KOPT-K1 (cell line): ENCODE measurements around the gene CSPG4.
"Not testable (repeated sequence)": the region's sequence is repeated elsewhere in the genome, so short reads cannot be mapped to it uniquely, and the experiment has no call there.

Experiments used
- H3K27ac ChIP-seq: fragments of 200-600 bp; sonication (generic); 2 replicates; pipeline ENCODE4 v1.5.1; 2016; ENCODE audit warnings: antibody characterized with exemption, mild to moderate bottlenecking, low read depth, low read length; ENCODE audit not compliant: poor library complexity, severe bottlenecking
- H3K36me3 ChIP-seq: fragments of 200-600 bp; sonication (generic); 2 replicates; pipeline ENCODE4 v1.5.1; 2017; ENCODE audit warnings: antibody characterized with exemption, mild to moderate bottlenecking, low read length, moderate library complexity; ENCODE audit not compliant: insufficient read depth
- H3K9me3 ChIP-seq: fragments of 200-600 bp; sonication (generic); 2 replicates; pipeline ENCODE4 v1.5.1; 2017; ENCODE audit warnings: antibody characterized with exemption, low read length, mild to moderate bottlenecking; ENCODE audit not compliant: insufficient read depth, poor library complexity, severe bottlenecking

Gene CSPG4

GRCh38 chr15:75721923-75722870 is 9.5 kb upstream of the CSPG4 start:
- no peaks in the 10 kb centered on the region for H3K9me3 ChIP-seq
- H3K36me3 ChIP-seq = no peaks in the 10 kb centered on the region
- no peak overlapping the region for H3K27ac ChIP-seq

- no peaks in the 10 kb centered on the region for H3K36me3 ChIP-seq
- H3K27ac ChIP-seq = no peak overlapping the region
- no peaks in the 10 kb centered on the region for H3K9me3 ChIP-seq
Observed at GRCh38 chr15:75721480-75721922, 8.9 kb upstream of the CSPG4 start.

- H3K36me3 ChIP-seq = no peaks in the 10 kb centered on the region
- no peaks in the 10 kb centered on the region for H3K9me3 ChIP-seq
- H3K27ac ChIP-seq = no peak overlapping the region
Observed at GRCh38 chr15:75720787-75721479, 8.3 kb upstream of the CSPG4 start.

GRCh38 chr15:75720297-75720696 is 7.6 kb upstream of the CSPG4 start:
- H3K27ac ChIP-seq = no peak overlapping the region
- no peaks in the 10 kb centered on the region for H3K9me3 ChIP-seq
- no peaks in the 10 kb centered on the region for H3K36me3 ChIP-seq

- no peaks in the 10 kb centered on the region for H3K36me3 ChIP-seq
- H3K9me3 ChIP-seq = no peaks in the 10 kb centered on the region
- H3K27ac ChIP-seq = no peak overlapping the region
Observed at GRCh38 chr15:75718328-75718727, 5.7 kb upstream of the CSPG4 start.

- H3K36me3 ChIP-seq, H3K9me3 ChIP-seq, H3K27ac ChIP-seq: not testable (repeated sequence)
Observed at GRCh38 chr15:75717001-75717400, 4.4 kb upstream of the CSPG4 start.

- H3K27ac ChIP-seq, H3K36me3 ChIP-seq, H3K9me3 ChIP-seq: not testable (repeated sequence)
Observed at GRCh38 chr15:75716249-75716950, 3.8 kb upstream of the CSPG4 start.

- not testable (repeated sequence) for H3K36me3 ChIP-seq, H3K27ac ChIP-seq, H3K9me3 ChIP-seq
Observed at GRCh38 chr15:75715312-75715832, 2.7 kb upstream of the CSPG4 start.

GRCh38 chr15:75714195-75714594 is 1.5 kb upstream of the CSPG4 start:
- no peaks in the 10 kb centered on the region for H3K9me3 ChIP-seq
- H3K36me3 ChIP-seq = no peaks in the 10 kb centered on the region
- H3K27ac ChIP-seq = no peak overlapping the region

- no peak overlapping the region for H3K27ac ChIP-seq
- H3K36me3 ChIP-seq = no peaks in the 10 kb centered on the region
- no peaks in the 10 kb centered on the region for H3K9me3 ChIP-seq
Observed at GRCh38 chr15:75713338-75713895, 769 bp upstream of the CSPG4 start.

GRCh38 chr15:75711495-75711894 is 1.2 kb downstream of the CSPG4 start:
- H3K27ac ChIP-seq, H3K36me3 ChIP-seq, H3K9me3 ChIP-seq: not testable (repeated sequence)

GRCh38 chr15:75710874-75711273 is 1.8 kb downstream of the CSPG4 start:
- not testable (repeated sequence) for H3K36me3 ChIP-seq, H3K9me3 ChIP-seq, H3K27ac ChIP-seq

GRCh38 chr15:75709458-75709857 is 3.2 kb downstream of the CSPG4 start:
- H3K36me3 ChIP-seq, H3K9me3 ChIP-seq, H3K27ac ChIP-seq: not testable (repeated sequence)

GRCh38 chr15:75706682-75706954 is 6.0 kb downstream of the CSPG4 start:
- Histone ChIP-seq H3K27ac (no peak overlapping the region), H3K9me3 (no peaks in the 10 kb centered on the region), H3K36me3 (no peaks in the 10 kb centered on the region)
